PC-9 (cell line): ENCODE data around the gene PDRG1. TPM values are rescaled to one million over a fixed set of nuclear protein-coding genes. Genes with fewer than 3 reads are reported as not detected.

Source experiments
- BruUV-seq: library from RNA; stranded (reverse); fragments of 400-500 nt; replicated peaks from 2 replicates; lab custom pipeline; 2021; lab: Mats Ljungman, UMichigan
- CTCF ChIA-PET: fragments of 300-600 bp; sonication (Branson Sonifier 250); formaldehyde crosslinking; loops from one replicate; lab custom pipeline; 2022; ENCODE audit warnings: antibody characterized with exemption; lab: Charles Lee
- POLR2A ChIA-PET: fragments of 300-600 bp; sonication (Branson Sonifier 250); formaldehyde crosslinking; loops from one replicate; lab custom pipeline; 2022; ENCODE audit warnings: antibody characterized with exemption; ENCODE audit not compliant: unreplicated experiment; lab: Charles Lee
- DNase-seq, 2 experiments: peaks; one replicate each; pipeline versions ENCODE4 v3.0.0 to v3.0.0-alpha.2; 2015 to 2022; ENCODE audit warnings: mixed read lengths in 1 of 2
- H2AFZ ChIP-seq: fragments of 200-600 bp; sonication (generic); 2 replicates; pipeline ENCODE4 v1.8.1; 2017; ENCODE audit warnings: antibody characterized with exemption
- H3F3A ChIP-seq: fragments of 200-600 bp; sonication (generic); 2 replicates; pipeline ENCODE4 v1.8.1; 2017; ENCODE audit warnings: antibody characterized with exemption, mild to moderate bottlenecking, low read depth; ENCODE audit not compliant: insufficient read depth
- H3K27ac ChIP-seq: fragments of 200-600 bp; sonication (generic); 2 replicates; pipeline ENCODE4 v1.6.1; 2016; ENCODE audit warnings: mixed run types
- H3K27me3 ChIP-seq: fragments of 200-600 bp; sonication (generic); 2 replicates; pipeline ENCODE4 v1.6.1; 2016; ENCODE audit warnings: low read depth, mixed run types; ENCODE audit not compliant: insufficient read depth
- H3K36me3 ChIP-seq: fragments of 200-600 bp; sonication (generic); 2 replicates; pipeline ENCODE4 v1.6.1; 2016; ENCODE audit warnings: low read depth, mixed run types
- H3K4me1 ChIP-seq: fragments of 200-600 bp; sonication (generic); replicated peaks from 2 replicates; pipeline ENCODE4 v1.6.1; 2016; ENCODE audit warnings: mixed run types; ENCODE audit not compliant: insufficient read depth
- H3K4me2 ChIP-seq: fragments of 200-600 bp; sonication (generic); 2 replicates; pipeline ENCODE4 v1.6.1; 2017; ENCODE audit warnings: mixed run types
- H3K4me3 ChIP-seq: fragments of 200-600 bp; sonication (generic); 2 replicates; pipeline ENCODE4 v1.6.1; 2016; ENCODE audit warnings: mixed run types
- H3K79me2 ChIP-seq: fragments of 200-600 bp; sonication (generic); 2 replicates; pipeline ENCODE4 v1.6.1; 2017; ENCODE audit warnings: low read depth, mixed run types
- H3K9me2 ChIP-seq: fragments of 200-600 bp; sonication (generic); 2 replicates; pipeline ENCODE4 v1.8.1; 2017; ENCODE audit warnings: mild to moderate bottlenecking; ENCODE audit not compliant: insufficient read depth
- H3K9me3 ChIP-seq: fragments of 200-600 bp; sonication (generic); 2 replicates; pipeline ENCODE4 v1.8.1; 2016; ENCODE audit warnings: low read depth; ENCODE audit not compliant: insufficient read depth
- H4K20me1 ChIP-seq: fragments of 200-600 bp; sonication (generic); 2 replicates; pipeline ENCODE4 v1.8.1; 2017; ENCODE audit not compliant: insufficient read depth
- CTCF ChIP-seq: fragments of 200-600 bp; sonication (generic); conservative IDR thresholded peaks from 2 replicates; pipeline ENCODE4 v1.6.1; 2017; ENCODE audit warnings: mixed run types, antibody characterized with exemption, mild to moderate bottlenecking, moderate library complexity
- EZH2 ChIP-seq: fragments of 200-600 bp; sonication (generic); IDR thresholded peaks from 2 replicates; pipeline ENCODE4 v1.8.0; 2017; ENCODE audit warnings: antibody characterized with exemption, low read depth
- intact Hi-C: fragments of 100-400 bp; cut with micrococcal nuclease; formaldehyde crosslinking; loops from one replicate; pipeline ENCODE4 v1.10.0; 2022; ENCODE audit not compliant: unreplicated experiment
- total RNA-seq: library from RNA; stranded (reverse); gene quantifications from 2 replicates; pipeline ENCODE4 v1.2.3, GENCODE V29; 2021

PDRG1 gene
- total RNA-seq, 1 experiment from 2014 or later: 13.7 TPM

- Histone ChIP-seq H3K27ac (no peak overlapping the region), H2AFZ (no peak overlapping the region), H3K4me3 (no peak overlapping the region), H3K79me2 (no peaks in the 10 kb centered on the region), H3K36me3 (peaks cover 11% of the 10 kb centered on the region), H3K4me2 (no peak overlapping the region), H3F3A (no peaks in the 10 kb centered on the region), H3K27me3 (no peaks in the 10 kb centered on the region), H3K9me2 (no peaks in the 10 kb centered on the region), H3K9me3 (no peaks in the 10 kb centered on the region), H4K20me1 (no peaks in the 10 kb centered on the region), H3K4me1 (no peaks in the 10 kb centered on the region)
- DNase-seq: no peak
- no TSS peak for BruUV-seq
- intact Hi-C loops: no loop called here
- CTCF ChIA-PET: no interaction called here
- TF ChIP-seq EZH2 (no peak), CTCF (no peak)
- POLR2A ChIA-PET: no interaction called here
Measured at GRCh38 chr20:31943052-31943471, 8.8 kb downstream of the PDRG1 start.

GRCh38 chr20:31939661-31940060, 12.2 kb downstream of the PDRG1 start:
- Histone ChIP-seq H3K36me3 (no peaks in the 10 kb centered on the region), H3K27me3 (no peaks in the 10 kb centered on the region), H3K9me2 (no peaks in the 10 kb centered on the region), H3K27ac (no peak overlapping the region), H3K4me1 (no peaks in the 10 kb centered on the region), H3F3A (no peaks in the 10 kb centered on the region), H3K4me3 (no peak overlapping the region), H3K9me3 (no peaks in the 10 kb centered on the region), H3K79me2 (no peaks in the 10 kb centered on the region), H3K4me2 (no peak overlapping the region), H4K20me1 (no peaks in the 10 kb centered on the region), H2AFZ (no peak overlapping the region)
- no peak for DNase-seq
- ChIA-PET POLR2A (no interaction called here), CTCF (no interaction called here)
- no peak for TF ChIP-seq EZH2
- no TSS peak for BruUV-seq
- intact Hi-C loops: no loop called here

GRCh38 chr20:31937820-31938219, 14.0 kb downstream of the PDRG1 start:
- Histone ChIP-seq H3K4me1 (no peaks in the 10 kb centered on the region), H3K4me2 (no peak overlapping the region), H3K36me3 (no peaks in the 10 kb centered on the region), H3K9me3 (no peaks in the 10 kb centered on the region), H2AFZ (no peak overlapping the region), H4K20me1 (no peaks in the 10 kb centered on the region), H3F3A (no peaks in the 10 kb centered on the region), H3K9me2 (no peaks in the 10 kb centered on the region), H3K27me3 (no peaks in the 10 kb centered on the region; the same call in 1 of the 2 replicates), H3K4me3 (no peak overlapping the region), H3K79me2 (no peaks in the 10 kb centered on the region), H3K27ac (no peak overlapping the region)
- intact Hi-C loops: no loop called here
- TF ChIP-seq CTCF (no peak), EZH2 (no peak)
- no TSS peak for BruUV-seq
- DNase-seq: no peak
- CTCF ChIA-PET: no interaction called here
- POLR2A ChIA-PET: no interaction called here

- BruUV-seq: no TSS peak
- Histone ChIP-seq H3K79me2 (no peaks in the 10 kb centered on the region), H3K9me3 (no peaks in the 10 kb centered on the region), H3K27me3 (no peaks in the 10 kb centered on the region; the same call in 1 of the 2 replicates), H3K36me3 (no peaks in the 10 kb centered on the region), H3K4me1 (no peaks in the 10 kb centered on the region), H3K27ac (no peak overlapping the region), H2AFZ (no peak overlapping the region), H3K4me2 (no peak overlapping the region), H3F3A (no peaks in the 10 kb centered on the region), H3K4me3 (no peak overlapping the region), H3K9me2 (no peaks in the 10 kb centered on the region), H4K20me1 (no peaks in the 10 kb centered on the region)
- POLR2A ChIA-PET: no interaction called here
- intact Hi-C loops: no loop called here
- no peak for DNase-seq
- CTCF ChIA-PET: no interaction called here
- TF ChIP-seq CTCF (no peak), EZH2 (no peak)
Measured at GRCh38 chr20:31936420-31936819, 15.4 kb downstream of the PDRG1 start.
